Measurements from ENCODE around the gene TNNI3.

Gene TNNI3

DNA sequence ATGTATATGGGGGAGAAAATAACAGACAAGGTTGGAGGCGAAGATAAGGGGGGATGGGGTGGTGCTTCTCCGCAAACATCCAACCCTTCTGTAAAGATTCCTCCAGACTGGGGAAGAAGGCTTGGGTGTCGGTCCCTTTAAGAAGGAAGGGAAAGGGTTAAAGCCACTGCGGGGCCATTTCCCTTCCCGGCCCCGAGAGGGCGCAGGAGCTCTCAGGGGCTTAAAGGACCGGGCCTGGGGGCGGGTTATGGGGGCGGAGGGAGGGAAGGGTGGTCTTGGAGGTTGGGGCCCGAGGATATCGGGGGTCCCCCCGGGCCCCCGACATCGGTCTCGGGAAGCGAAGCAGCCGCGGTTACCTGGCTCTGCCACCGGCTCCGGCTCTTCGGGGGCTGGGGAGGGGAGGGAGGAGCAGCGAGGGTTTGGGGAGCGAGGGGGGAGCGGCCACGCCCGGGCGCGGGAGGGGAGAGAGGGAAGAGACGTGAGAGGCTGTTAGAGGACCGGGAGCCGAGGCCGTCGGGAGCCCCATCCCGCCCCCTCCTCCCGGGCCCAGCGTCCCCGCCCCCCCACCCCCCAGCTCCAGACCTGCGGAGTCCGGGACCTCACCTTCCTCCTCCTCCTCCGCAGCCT lies 11.3 kb downstream of the TNNI3 start:
- peak; percentile 67 for DNase-seq

DNA sequence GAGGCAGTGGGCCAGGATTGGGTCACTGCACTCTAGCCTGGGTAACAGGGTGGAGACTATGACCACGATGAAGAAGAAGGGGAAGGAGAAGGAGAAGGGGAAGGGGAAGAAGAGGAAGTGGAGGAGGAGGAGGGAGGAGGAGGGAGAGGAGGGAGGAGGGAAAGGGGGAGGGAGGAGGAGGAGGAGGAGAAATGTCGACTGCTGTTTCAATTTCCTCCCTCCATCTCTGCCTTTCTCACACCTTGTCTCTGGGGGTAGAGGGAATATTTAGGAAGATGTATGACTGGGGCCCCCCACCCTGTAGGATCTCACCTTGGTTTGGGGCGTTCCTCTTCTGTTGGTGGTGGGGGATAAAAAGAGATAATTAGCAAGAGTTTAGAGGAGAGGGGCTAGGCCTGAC lies 12.3 kb downstream of the TNNI3 start:
- no peak for DNase-seq

- DNase-seq = no peak
Observed at GRCh38 chr19:55141696-55142095, 15.8 kb downstream of the TNNI3 start.

DNA sequence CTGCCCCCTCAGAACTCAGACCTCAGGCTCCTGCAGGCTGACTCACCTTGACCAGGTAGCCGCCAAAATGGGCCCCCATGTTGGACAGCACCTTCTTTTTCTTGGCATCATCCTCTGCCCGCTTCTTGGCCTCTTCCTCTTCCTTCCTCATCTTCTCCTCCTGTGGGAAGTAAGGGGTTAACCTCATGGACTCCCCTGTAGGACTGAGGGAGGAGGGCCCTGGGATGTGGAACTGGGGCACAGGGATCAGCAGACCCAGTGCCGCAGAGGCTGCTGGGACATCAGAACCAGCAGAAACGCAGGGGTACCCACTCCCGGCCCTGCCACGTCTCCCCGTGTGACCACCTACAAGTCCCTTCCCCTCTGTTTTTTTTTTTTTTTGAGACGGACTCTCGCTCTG lies 19.6 kb downstream of the TNNI3 start:
- no peak for DNase-seq

- no peak for DNase-seq
Observed at GRCh38 chr19:55136399-55137102, 21.0 kb downstream of the TNNI3 start.

GRCh38 chr19:55134736-55135135 lies 22.8 kb downstream of the TNNI3 start:
- DNase-seq = no peak

DNA sequence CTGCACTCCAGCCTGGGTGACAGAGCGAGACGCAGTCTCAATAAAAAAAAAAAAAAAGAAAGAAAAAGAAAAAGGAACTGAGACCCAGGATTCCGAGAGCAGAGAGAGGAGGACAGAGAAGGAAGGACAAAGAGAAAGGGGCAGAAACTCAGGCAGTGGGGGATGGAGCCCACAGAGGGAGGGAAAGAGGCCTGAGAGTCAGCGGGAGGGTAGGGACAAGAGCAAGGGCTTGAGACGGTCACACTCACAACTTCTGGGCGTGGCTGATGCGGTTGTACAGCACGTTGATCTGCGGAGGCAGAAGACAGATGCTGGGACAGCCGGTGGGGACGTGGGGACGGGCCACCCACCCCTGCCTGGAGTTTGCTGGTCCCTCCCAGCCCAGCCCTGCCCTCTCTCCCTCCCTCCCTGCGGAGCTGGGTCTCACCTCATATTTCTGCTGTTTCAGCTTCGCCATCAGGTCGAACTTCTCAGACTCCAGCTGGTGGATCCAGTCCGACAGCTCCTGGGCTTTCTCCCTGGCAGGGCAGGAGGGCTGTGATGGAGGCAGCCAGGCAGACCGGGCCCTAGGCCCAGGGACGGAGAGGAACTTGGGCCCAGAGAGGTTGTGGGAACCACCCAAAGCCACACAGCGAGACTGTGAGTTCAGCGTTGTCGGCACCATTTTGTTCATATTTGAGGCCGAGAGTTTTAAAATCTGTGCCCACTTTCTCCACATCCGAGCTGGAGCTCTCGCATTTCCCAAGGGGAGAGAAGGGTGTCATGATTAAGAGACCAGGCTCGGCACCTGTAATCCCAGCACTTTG lies 23.7 kb downstream of the TNNI3 start:
- no peak for DNase-seq

GRCh38 chr19:55132453-55133129 lies 24.9 kb downstream of the TNNI3 start:
- DNase-seq = no peak

- DNase-seq = no peak
Observed at GRCh38 chr19:55131421-55131820, 26.1 kb downstream of the TNNI3 start.

GRCh38 chr19:55119053-55119452 lies 38.5 kb downstream of the TNNI3 start:
- no peak for DNase-seq

- peak; percentile 22 for DNase-seq
Observed at GRCh38 chr19:55118401-55118991, 39.0 kb downstream of the TNNI3 start.

DNA sequence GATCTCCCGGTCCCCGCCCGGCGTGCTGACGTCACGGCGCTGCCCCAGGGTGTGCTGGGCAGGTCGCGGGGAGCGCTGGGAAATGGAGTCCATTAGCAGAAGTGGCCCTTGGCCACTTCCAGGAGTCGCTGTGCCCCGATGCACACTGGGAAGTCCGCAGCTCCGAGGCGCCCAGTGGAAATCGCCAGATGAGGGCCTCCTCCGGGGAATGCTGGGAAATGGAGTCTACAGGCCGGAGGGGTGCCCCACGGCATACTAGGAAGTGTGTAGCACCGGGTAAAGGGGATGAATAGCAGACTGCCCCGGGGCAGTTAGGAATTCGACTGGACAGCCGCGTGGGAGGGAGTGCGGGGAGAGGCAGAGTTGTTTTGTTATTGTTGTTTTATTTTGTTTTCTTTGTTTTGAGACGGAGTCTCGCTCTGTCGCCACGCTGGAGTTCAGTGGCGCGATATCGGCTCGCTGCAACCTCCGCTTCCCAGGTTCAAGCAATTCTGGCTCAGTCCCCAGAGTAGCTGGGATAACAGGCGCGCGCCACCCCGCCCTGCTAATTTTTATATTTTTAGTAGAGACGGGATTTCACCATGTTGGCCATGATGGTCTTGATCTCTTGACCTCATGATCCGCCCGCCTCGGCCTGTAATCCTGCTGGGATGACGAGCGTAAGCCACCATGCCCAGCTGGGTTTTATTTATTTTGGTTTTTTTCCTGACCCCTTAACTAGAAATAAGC lies 39.7 kb downstream of the TNNI3 start:
- DNase-seq = peak; percentile 98

GRCh38 chr19:55116859-55117662 lies 40.5 kb downstream of the TNNI3 start, which contains the start of gene PPP1R12C:
Gene PPP1R12C, minus strand, starts transcription at chr19:55117637. Its CDS starts 94 bp downstream, at chr19:55117543.
- DNase-seq = no peak

DNA sequence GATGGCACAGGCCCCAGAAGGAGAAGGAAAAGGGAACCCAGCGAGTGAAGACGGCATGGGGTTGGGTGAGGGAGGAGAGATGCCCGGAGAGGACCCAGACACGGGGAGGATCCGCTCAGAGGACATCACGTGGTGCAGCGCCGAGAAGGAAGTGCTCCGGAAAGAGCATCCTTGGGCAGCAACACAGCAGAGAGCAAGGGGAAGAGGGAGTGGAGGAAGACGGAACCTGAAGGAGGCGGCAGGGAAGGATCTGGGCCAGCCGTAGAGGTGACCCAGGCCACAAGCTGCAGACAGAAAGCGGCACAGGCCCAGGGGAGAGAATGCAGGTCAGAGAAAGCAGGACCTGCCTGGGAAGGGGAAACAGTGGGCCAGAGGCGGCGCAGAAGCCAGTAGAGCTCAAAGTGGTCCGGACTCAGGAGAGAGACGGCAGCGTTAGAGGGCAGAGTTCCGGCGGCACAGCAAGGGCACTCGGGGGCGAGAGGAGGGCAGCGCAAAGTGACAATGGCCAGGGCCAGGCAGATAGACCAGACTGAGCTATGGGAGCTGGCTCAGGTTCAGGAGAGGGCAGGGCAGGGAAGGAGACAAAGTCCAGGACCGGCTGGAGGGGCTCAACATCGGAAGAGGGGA lies 41.2 kb downstream of the TNNI3 start:
- peak; percentile 8 for DNase-seq

- DNase-seq = no peak
Observed at GRCh38 chr19:55115446-55116065, 42.0 kb downstream of the TNNI3 start.

DNA sequence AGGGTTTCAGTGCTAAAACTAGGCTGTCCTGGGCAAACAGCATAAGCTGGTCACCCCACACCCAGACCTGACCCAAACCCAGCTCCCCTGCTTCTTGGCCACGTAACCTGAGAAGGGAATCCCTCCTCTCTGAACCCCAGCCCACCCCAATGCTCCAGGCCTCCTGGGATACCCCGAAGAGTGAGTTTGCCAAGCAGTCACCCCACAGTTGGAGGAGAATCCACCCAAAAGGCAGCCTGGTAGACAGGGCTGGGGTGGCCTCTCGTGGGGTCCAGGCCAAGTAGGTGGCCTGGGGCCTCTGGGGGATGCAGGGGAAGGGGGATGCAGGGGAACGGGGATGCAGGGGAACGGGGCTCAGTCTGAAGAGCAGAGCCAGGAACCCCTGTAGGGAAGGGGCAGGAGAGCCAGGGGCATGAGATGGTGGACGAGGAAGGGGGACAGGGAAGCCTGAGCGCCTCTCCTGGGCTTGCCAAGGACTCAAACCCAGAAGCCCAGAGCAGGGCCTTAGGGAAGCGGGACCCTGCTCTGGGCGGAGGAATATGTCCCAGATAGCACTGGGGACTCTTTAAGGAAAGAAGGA lies 42.9 kb downstream of the TNNI3 start:
- no peak for DNase-seq

DNA sequence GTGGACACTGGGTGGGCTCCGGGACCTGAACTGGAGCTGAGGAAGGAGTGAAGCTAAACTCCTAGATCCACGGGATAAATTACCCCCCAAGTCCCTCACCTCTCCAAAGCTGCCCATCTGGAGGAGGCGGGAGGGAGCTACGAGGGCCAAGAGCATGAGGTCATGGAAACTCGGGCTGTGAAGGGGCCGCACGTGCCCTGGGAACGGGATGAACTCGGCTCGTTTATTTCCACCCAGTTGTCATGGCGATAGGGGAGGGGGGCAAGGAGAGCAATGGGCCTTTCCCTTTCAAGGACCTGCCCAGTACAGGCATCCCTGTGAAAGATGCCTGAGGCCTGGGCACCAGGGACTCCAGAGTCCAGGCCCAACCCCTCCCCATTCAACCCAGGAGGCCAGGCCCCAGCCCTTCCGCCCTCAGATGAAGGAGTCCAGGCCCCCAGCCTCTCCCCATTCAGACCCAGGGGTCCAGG lies 43.9 kb downstream of the TNNI3 start:
- peak; percentile 16 for DNase-seq

GRCh38 chr19:55112777-55113569 lies 44.6 kb downstream of the TNNI3 start:
- DNase-seq = no peak

DNA sequence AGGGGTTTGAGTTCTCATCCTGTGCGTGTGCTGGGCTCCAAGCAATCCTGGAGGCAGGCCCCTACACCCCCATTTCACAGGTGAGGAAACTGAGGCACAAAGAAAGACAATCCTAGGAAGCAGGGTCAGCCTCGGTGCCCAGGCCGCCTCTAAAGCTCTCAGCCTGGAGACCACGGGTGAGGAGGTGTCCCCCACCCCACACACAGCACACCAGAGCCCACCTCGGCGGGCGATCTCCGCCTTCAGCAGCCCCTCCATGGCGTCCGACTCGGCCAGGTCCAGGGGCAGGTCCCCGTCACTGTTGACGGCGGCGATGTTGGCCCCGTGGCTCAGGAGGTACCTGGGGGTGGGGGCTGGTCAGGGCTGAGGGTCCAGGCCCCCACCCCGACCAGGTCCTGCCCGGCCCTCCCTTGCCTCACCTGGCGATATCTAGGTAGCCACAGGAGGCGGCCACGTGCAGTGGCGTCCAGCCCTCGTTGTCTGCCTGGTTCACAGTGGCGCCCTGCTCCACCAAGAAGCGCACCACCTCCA lies 45.2 kb downstream of the TNNI3 start:
- no peak for DNase-seq

Data from NCI-H2171 treated with DMSO at 0.1 percent for 48 hours (cell line).